ENCODE data around the gene LPA. TPM values are rescaled to one million over a fixed set of nuclear protein-coding genes. Genes with fewer than 3 reads are reported as not detected.

LPA gene
- total and polyA plus RNA-seq, 2 of the 8 experiments (the other 6 are each of a cell fraction or from before 2014, with no cell fraction given) = 0.39 TPM; not detected in 1

DNA sequence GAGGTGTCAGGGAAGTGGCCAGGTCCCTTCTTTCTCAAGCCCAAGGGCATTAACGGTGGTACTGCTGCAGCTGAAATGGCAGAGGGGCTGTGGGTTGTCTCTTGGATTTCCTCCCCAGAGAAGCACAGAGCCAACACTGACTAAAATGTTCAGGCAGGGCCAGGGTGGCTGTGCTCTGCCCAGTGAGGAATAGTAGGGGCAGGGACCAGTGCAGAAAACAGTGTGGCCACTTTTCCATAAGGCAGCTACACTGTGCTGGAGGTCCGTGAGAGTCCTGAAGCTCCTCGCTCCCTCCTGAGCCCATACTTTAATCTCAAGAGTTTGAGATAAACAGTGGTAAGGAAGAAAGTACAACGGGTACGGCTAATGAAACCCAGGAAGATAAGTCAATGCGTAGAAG lies 4.5 kb downstream of the LPA start (continued):
- TF ChIP-seq, protein P1, sequence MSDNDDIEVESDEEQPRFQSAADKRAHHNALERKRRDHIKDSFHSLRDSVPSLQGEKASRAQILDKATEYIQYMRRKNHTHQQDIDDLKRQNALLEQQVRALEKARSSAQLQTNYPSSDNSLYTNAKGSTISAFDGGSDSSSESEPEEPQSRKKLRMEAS (IDR thresholded peaks at IDR 0.05) = no peak
